Measurements from ENCODE around the gene CDC6. TPM values are rescaled to one million over a fixed set of nuclear protein-coding genes. Genes with fewer than 3 reads are reported as not detected.

The CDC6 gene
- total and polyA plus RNA-seq, 2 experiments from 2014 or later, result 9.8 to 12.4 TPM

DNA sequence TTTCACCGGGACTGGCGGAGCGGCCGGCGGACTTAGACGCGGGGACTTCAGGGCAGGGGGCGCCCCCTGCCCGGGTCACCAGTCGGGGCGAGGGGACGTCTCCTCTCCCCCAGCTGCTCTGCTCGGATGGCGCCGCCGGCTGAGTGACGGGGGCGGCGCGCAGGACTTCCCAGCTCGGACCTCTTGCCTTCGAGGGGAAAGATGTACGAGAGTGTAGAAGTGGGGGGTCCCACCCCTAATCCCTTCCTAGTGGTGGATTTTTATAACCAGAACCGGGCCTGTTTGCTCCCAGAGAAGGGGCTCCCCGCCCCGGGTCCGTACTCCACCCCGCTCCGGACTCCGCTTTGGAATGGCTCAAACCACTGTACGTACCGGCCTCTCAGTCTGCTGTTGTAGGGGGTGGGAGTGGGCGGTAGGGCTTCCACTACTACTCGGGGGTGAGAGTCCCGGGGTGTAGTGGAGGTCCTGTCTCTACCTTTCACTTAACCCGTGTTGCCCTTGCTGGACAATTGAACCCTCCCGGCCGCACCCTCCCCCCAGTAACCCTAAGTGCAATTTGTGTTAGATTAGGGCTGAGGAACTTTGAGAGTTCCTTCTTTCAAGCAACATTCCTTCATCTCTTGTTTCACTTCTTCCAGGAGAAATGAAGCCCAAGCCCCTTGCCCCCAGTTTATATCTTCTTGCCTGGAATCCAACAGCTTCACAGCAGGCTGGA lies 55.0 kb downstream of the CDC6 start:
- H3F3A ChIP-seq (ENCODE audit: insufficient read depth), result peaks cover 27% of the 10 kb centered on the region
- in situ Hi-C loops (cut with MboI), result no loop called here

DNA sequence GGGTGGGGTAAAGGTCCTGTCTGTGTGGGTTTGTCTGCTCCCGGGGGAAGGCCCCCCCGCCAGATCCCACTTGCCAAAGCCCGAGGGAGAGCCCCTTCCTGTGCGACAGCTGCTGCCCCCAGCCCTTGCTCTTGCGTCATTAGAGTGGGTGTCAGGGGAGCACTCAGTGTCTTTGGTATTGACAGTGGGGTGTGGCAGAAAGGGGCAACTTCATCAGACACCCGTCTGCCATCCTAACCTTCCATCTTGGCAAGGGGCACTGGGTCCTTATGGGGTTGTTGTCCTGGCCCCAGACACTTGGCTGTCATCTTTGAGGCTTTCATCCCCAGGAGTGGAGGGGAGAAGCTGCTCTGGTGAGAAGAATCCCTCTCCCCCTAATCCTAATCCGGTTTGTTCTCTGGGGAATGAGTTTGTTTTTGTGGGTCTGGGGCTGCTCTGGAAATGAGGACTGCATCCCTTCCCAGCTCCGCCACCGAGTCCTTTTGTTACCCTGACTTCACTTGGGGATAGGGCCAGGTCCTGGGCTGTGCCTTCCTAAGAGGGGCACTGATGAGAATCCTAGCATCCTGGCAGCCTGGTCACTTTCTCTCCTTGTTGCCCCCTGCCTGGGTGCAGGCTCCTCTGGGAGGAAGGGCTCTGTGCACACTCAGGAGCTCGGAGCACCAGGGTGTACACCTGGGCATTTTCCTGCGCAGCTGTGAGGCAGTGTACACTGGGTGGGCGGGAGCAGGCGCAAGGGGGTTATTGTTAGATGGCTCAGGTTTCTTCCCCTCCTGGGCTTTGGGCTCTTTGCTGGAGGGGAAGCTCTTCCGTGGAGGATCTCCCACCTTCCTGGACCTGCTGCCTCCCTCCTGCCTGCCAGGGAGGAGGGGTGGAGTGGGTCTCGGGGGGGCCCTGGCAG lies 55.8 kb downstream of the CDC6 start:
- Histone ChIP-seq H3K27ac (peak overlapping the region; percentile 83), H4K20me1 (ENCODE audit: insufficient read depth) (no peaks in the 10 kb centered on the region)

More for the DNA sequence above, 55.0 kb downstream of the CDC6 start:
- TF ChIP-seq EZH2phosphoT487 (IDR thresholded peaks at IDR 0.05; ENCODE audit: insufficient read depth, low read depth), result no peak
- no peak for TF ChIP-seq EZH2 (IDR thresholded peaks at IDR 0.05; ENCODE audit: insufficient read depth, poor library complexity, severe bottlenecking)
- H3K27ac ChIP-seq, result peak overlapping the region; percentile 83
- DNase-seq, result peak; percentile 50
- H3K9ac ChIP-seq, result peak overlapping the region; percentile 91
- WGBS, 2 experiments (ENCODE audit: low coverage in 1 of 2, low lambda C conversion rate in 2 of 2, missing lambda C conversion rate in 2 of 2), result 1 to 2% methylated on average over 30 to 38 of the region's 38 CpGs
- H4K20me1 ChIP-seq (ENCODE audit: insufficient read depth), result no peaks in the 10 kb centered on the region
- H3K27me3 ChIP-seq (replicated peaks; ENCODE audit: insufficient read depth), result no peaks in the 10 kb centered on the region
- peak overlapping the region; percentile 97 for H3K4me2 ChIP-seq (ENCODE audit: unreplicated experiment)
- H3K4me3 ChIP-seq, result peak overlapping the region; percentile 84
- peaks cover 37% of the 10 kb centered on the region; the same call in 1 of the 2 replicates for H3K4me1 ChIP-seq (ENCODE audit: insufficient read depth)
- no peak overlapping the region for H2AFZ ChIP-seq
- H3K36me3 ChIP-seq (ENCODE audit: low read depth), result no peaks in the 10 kb centered on the region
- H3K9me2 ChIP-seq (ENCODE audit: insufficient read depth), result no peaks in the 10 kb centered on the region
- H3K79me2 ChIP-seq (ENCODE audit: insufficient read depth), result peaks cover 86% of the 10 kb centered on the region
- no peaks in the 10 kb centered on the region for H3K9me3 ChIP-seq (ENCODE audit: low read depth)

DNA sequence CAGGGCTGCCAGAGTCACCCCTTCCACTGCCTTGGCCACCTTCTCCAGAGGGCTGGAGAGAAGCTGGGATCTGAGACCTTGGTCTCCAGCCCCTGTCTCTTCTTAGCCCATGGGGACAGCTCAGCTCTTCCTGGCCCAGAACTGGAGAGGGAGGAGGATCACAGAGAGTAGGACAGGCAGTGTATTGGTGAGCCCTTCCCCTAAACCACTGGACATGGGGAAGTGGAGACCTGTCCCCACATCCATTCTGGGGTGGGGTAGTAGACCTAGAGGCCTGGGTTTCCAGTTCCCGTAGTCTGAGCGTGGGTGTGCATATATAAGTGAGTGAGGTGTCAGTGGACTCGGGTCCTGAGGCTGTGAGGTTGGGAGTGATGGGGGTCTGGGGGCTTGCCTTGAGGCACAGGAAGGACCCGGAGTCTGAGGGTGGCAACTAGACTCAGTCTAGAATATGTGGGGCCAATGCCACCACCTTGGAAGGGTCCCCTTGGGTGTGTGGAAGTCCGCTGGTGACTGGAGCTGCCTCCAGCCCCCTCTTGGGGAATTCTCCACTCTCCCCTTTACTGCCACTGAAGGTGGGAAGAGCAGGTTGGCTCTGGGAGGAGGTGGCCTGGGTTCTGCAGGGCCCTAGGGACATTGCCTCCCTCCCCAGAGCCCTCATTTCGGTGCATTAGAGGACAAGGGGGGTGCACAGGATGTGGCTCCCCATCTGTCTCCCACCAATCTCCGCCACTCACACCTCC lies 56.9 kb downstream of the CDC6 start:
- TF ChIP-seq EZH2 (IDR thresholded peaks at IDR 0.05; ENCODE audit: insufficient read depth, poor library complexity, severe bottlenecking) (no peak), EZH2phosphoT487 (IDR thresholded peaks at IDR 0.05; ENCODE audit: insufficient read depth, low read depth) (no peak)
- peak overlapping the region; percentile 84 for H3K4me3 ChIP-seq
- in situ Hi-C loops (cut with MboI), result no loop called here
- H4K20me1 ChIP-seq (ENCODE audit: insufficient read depth), result no peaks in the 10 kb centered on the region
- no peaks in the 10 kb centered on the region for H3K27me3 ChIP-seq (replicated peaks; ENCODE audit: insufficient read depth)
- 43 to 45% methylated on average over 7 of the region's 7 CpGs for WGBS, 2 experiments (ENCODE audit: low coverage in 1 of 2, low lambda C conversion rate in 2 of 2, missing lambda C conversion rate in 2 of 2)
- no peaks in the 10 kb centered on the region for H3K9me2 ChIP-seq (ENCODE audit: insufficient read depth)
- peak overlapping the region; percentile 83 for H3K27ac ChIP-seq
- peak overlapping the region; percentile 97 for H3K4me2 ChIP-seq (ENCODE audit: unreplicated experiment)
- peak; percentile 51 for DNase-seq
- H3F3A ChIP-seq (ENCODE audit: insufficient read depth), result peaks cover 27% of the 10 kb centered on the region
- peaks cover 49% of the 10 kb centered on the region for H3K4me1 ChIP-seq (ENCODE audit: insufficient read depth)
- H3K79me2 ChIP-seq (ENCODE audit: insufficient read depth), result peaks cover 86% of the 10 kb centered on the region
- no peaks in the 10 kb centered on the region for H3K9me3 ChIP-seq (ENCODE audit: low read depth)
- H2AFZ ChIP-seq, result 0 out of 2 replicates have a peak overlapping the region, but pooled peaks have one; percentile 46
- H3K36me3 ChIP-seq (ENCODE audit: low read depth), result no peaks in the 10 kb centered on the region
- H3K9ac ChIP-seq, result peak overlapping the region; percentile 91

More for the DNA sequence above, 55.8 kb downstream of the CDC6 start:
- TF ChIP-seq EZH2 (IDR thresholded peaks at IDR 0.05; ENCODE audit: insufficient read depth, poor library complexity, severe bottlenecking) (no peak), EZH2phosphoT487 (IDR thresholded peaks at IDR 0.05; ENCODE audit: insufficient read depth, low read depth) (no peak)
- Histone ChIP-seq H3K36me3 (ENCODE audit: low read depth) (no peaks in the 10 kb centered on the region), H3K4me3 (peak overlapping the region; percentile 84), H3K9ac (peak overlapping the region; percentile 91), H3K4me2 (ENCODE audit: unreplicated experiment) (peak overlapping the region; percentile 97), H3K9me2 (ENCODE audit: insufficient read depth) (no peaks in the 10 kb centered on the region), H3K4me1 (ENCODE audit: insufficient read depth) (peaks cover 40% of the 10 kb centered on the region), H3F3A (ENCODE audit: insufficient read depth) (peaks cover 27% of the 10 kb centered on the region), H3K9me3 (ENCODE audit: low read depth) (no peaks in the 10 kb centered on the region), H3K27me3 (replicated peaks; ENCODE audit: insufficient read depth) (no peaks in the 10 kb centered on the region), H3K79me2 (ENCODE audit: insufficient read depth) (peaks cover 86% of the 10 kb centered on the region), H2AFZ (no peak overlapping the region)
- peak; percentile 29 for DNase-seq
- WGBS, 2 experiments (ENCODE audit: low coverage in 1 of 2, low lambda C conversion rate in 2 of 2, missing lambda C conversion rate in 2 of 2), result 28 to 30% methylated on average over 15 of the region's 15 CpGs
- in situ Hi-C loops (cut with MboI), result no loop called here

Measured in GM23248 (cell line).